Measurements from ENCODE around the gene KRTAP9-7. TPM values are rescaled to one million over a fixed set of nuclear protein-coding genes. Genes with fewer than 3 reads are reported as not detected.
A peak's percentile ranks its signal among the peaks of the same experiment; 100 is the strongest.

The KRTAP9-7 gene
- polyA plus RNA-seq, 1 donor (not counting 4 experiments of a cell fraction or from before 2014, with no cell fraction given), result not detected

DNA sequence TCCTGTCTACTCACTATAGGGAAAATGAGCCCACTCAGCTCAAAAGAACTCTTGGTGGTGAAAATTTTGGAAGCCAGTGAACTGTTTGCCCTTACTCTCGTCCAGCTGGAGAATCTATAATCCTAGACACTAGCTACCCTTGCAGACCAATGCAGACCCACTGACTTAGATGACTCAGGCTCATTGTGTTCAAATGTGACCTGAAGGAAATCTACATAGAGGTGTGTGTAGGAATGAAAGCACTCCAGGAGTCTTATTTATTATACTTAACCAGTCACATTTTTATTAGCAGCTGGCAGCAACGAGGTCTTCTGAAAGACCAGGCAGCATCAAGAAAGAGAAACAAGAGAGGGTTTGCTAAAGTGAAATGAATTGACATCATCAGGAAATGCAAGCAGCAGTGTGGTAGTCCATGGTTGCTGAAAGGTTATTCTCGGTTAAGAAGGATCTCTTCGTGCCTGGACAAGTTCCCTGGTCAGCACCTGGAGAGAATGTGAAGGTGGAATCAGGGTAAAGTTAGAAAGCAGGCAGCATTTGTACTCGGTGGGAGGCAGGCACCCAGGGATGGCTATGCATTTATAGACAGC, 25.8 kb downstream of the KRTAP9-7 start:
- H2AFZ ChIP-seq (ENCODE audit: control insufficient read depth, low read length), result peak overlapping the region; percentile 75
- H3K4me3 ChIP-seq (ENCODE audit: control insufficient read depth in 2 of 3, extremely low read depth in 1 of 3, insufficient read depth in 2 of 3, low read depth in 1 of 3, low read length in 3 of 3), result peak overlapping the region in 2 of 3 experiments; percentile 15 to 23
- H3K9me1 ChIP-seq (ENCODE audit: control insufficient read depth, extremely low read depth, insufficient read depth, low read length), result no peaks in the 10 kb centered on the region
- dilution Hi-C loops (cut with MboI; ENCODE audit: extremely low pct_ligation_motif_present, low sequenced_read_pairs), result no loop called here
- H3K9ac ChIP-seq (ENCODE audit: control insufficient read depth, extremely low read depth, insufficient read depth, low read length), result no peak overlapping the region
- DNase-seq (ENCODE audit: low read depth, low spot score) (no peak), FAIRE-seq (peak; percentile 95)
- no peaks in the 10 kb centered on the region for H4K20me1 ChIP-seq (ENCODE audit: control insufficient read depth, extremely low read depth, insufficient read depth, low read length)
- TF ChIP-seq, protein P1, sequence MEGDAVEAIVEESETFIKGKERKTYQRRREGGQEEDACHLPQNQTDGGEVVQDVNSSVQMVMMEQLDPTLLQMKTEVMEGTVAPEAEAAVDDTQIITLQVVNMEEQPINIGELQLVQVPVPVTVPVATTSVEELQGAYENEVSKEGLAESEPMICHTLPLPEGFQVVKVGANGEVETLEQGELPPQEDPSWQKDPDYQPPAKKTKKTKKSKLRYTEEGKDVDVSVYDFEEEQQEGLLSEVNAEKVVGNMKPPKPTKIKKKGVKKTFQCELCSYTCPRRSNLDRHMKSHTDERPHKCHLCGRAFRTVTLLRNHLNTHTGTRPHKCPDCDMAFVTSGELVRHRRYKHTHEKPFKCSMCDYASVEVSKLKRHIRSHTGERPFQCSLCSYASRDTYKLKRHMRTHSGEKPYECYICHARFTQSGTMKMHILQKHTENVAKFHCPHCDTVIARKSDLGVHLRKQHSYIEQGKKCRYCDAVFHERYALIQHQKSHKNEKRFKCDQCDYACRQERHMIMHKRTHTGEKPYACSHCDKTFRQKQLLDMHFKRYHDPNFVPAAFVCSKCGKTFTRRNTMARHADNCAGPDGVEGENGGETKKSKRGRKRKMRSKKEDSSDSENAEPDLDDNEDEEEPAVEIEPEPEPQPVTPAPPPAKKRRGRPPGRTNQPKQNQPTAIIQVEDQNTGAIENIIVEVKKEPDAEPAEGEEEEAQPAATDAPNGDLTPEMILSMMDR (optimal IDR thresholded peaks at IDR 0.05 in 1 of 3, IDR thresholded peaks at IDR 0.05 in 1 of 3, conservative IDR thresholded peaks at IDR 0.05 in 1 of 3; ENCODE audit: extremely low read depth in 1 of 3, insufficient read depth in 2 of 3, low read length in 3 of 3), result no peak
- no peak for TF ChIP-seq EZH2 (IDR thresholded peaks at IDR 0.05; ENCODE audit: low read length)
- no peaks in the 10 kb centered on the region for H3K27me3 ChIP-seq (ENCODE audit: control insufficient read depth, extremely low read depth, insufficient read depth, low read length)
- no peaks in the 10 kb centered on the region for H3K36me3 ChIP-seq (ENCODE audit: control insufficient read depth in 2 of 2, extremely low read depth in 1 of 2, insufficient read depth in 2 of 2, low read length in 2 of 2)
- peak overlapping the region; percentile 66 for H3K4me2 ChIP-seq (ENCODE audit: control insufficient read depth, extremely low read depth, insufficient read depth, low read depth, low read length)
- no peaks in the 10 kb centered on the region for H3K79me2 ChIP-seq (ENCODE audit: control insufficient read depth, insufficient read depth, low read length)
- H3K9me3 ChIP-seq (ENCODE audit: control insufficient read depth, low read depth, low read length), result no peaks in the 10 kb centered on the region
- peaks cover 19% of the 10 kb centered on the region for H3K4me1 ChIP-seq (ENCODE audit: control insufficient read depth, extremely low read depth, insufficient read depth, low read length)
- peak overlapping the region; percentile 21 for H3K27ac ChIP-seq (ENCODE audit: control insufficient read depth, insufficient read depth, low read length)

DNA sequence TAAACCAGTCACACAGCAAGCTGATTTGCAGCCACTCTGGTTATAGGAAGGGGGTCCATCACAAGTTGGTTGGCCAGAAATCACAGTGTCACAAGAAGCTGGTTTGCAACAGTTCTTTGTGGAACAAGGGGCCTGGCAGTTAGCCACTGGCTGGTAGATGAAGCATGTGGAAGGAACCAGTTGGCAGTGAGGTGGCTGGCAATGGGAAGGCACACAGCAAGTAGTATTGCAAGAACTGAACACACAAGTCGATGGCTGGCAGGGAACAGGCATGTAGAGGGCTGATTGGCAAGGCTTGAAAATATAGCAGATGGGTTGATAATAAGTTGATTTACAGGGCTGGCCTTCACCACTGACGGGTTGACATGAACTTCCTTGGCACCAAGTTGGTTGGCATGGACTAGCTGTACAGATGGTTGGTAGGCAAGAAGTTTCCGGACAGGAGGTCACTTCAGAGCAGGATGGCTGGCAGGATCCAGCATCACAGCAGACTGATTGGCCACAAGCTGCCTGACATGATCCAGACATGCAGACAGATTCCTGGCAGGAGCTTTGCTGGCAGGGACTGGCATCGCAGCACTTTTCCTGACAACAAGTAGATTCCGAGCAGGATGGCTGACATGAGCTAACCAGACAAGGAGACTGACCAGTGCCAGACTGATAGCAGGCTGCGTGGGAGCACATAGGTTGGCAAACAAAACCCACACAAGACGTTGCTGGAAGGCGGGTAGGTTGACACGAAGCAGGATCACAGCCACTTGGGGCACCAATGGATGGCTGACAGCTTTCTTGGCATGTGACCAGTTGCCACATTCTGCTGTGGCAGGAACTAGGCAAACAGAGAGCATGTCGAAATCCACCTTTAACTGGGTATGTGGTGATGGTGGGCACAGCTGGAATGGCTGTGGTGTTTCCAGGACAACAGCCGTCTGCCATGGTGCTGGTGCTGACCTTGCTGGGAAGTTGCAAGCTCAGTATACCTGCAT, 26.7 kb downstream of the KRTAP9-7 start, which contains the start of gene KRTAP29-1:
KRTAP29-1 (minus strand) TSS at position 936 of the 986 bp plus-strand sequence; CDS start at position 936, 0 bp downstream.
- DNase-seq (ENCODE audit: low read depth, low spot score) (no peak), FAIRE-seq (peak; percentile 73)
- H3K79me2 ChIP-seq (ENCODE audit: control insufficient read depth, insufficient read depth, low read length), result no peaks in the 10 kb centered on the region
- H3K27ac ChIP-seq (ENCODE audit: control insufficient read depth, insufficient read depth, low read length), result peak within 1 kb of the TSS; percentile 21
- H3K9ac ChIP-seq (ENCODE audit: control insufficient read depth, extremely low read depth, insufficient read depth, low read length), result no peak within 1 kb of the TSS
- TF ChIP-seq, protein P1 (optimal IDR thresholded peaks at IDR 0.05 in 1 of 3, IDR thresholded peaks at IDR 0.05 in 1 of 3, conservative IDR thresholded peaks at IDR 0.05 in 1 of 3; ENCODE audit: extremely low read depth in 1 of 3, insufficient read depth in 2 of 3, low read length in 3 of 3), result no peak
- TF ChIP-seq EZH2 (IDR thresholded peaks at IDR 0.05; ENCODE audit: low read length), result no peak
- peak within 1 kb of the TSS; percentile 66 for H3K4me2 ChIP-seq (ENCODE audit: control insufficient read depth, extremely low read depth, insufficient read depth, low read depth, low read length)
- peak within 1 kb of the TSS; percentile 75 for H2AFZ ChIP-seq (ENCODE audit: control insufficient read depth, low read length)
- H3K4me3 ChIP-seq (ENCODE audit: control insufficient read depth in 2 of 3, extremely low read depth in 1 of 3, insufficient read depth in 2 of 3, low read depth in 1 of 3, low read length in 3 of 3), result peak within 1 kb of the TSS in 2 of 3 experiments; percentile 15 to 23
- H3K9me3 ChIP-seq (ENCODE audit: control insufficient read depth, low read depth, low read length), result no peaks in the 10 kb centered on the region
- H3K9me1 ChIP-seq (ENCODE audit: control insufficient read depth, extremely low read depth, insufficient read depth, low read length), result no peaks in the 10 kb centered on the region
- H3K27me3 ChIP-seq (ENCODE audit: control insufficient read depth, extremely low read depth, insufficient read depth, low read length), result no peaks in the 10 kb centered on the region
- H3K36me3 ChIP-seq (ENCODE audit: control insufficient read depth in 2 of 2, extremely low read depth in 1 of 2, insufficient read depth in 2 of 2, low read length in 2 of 2), result no peaks in the 10 kb centered on the region
- H4K20me1 ChIP-seq (ENCODE audit: control insufficient read depth, extremely low read depth, insufficient read depth, low read length), result no peaks in the 10 kb centered on the region
- dilution Hi-C loops (cut with MboI; ENCODE audit: extremely low pct_ligation_motif_present, low sequenced_read_pairs), result no loop called here
- peaks cover 19% of the 10 kb centered on the region for H3K4me1 ChIP-seq (ENCODE audit: control insufficient read depth, extremely low read depth, insufficient read depth, low read length)

All from keratinocyte (primary cell).